ENCODE data around the gene SPATA4.

Gene SPATA4

DNA sequence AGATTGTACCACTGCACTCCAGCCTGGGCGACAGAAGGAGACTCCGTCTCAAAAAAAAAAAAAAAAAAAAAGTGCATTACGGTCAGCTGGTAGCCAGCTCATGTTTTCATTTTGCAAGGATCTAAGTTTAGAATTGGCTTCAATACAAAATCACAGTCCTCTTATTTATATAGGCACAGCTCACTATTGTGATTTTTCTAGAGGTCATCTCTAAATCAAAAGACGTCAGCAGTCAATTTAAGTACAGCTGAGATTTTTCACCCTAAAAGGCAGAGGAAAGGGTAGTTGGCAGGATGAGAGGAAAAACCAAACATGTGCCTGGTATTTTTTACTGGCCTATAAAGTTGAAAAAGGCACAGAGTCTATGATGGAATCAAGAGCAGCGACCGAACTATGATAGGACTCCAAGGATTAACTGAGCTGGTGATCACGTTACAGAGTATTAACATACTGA is 42.8 kb upstream of the SPATA4 start:
- Histone ChIP-seq H3K9me3 (ENCODE audit: insufficient read depth, low read depth, low read length) (no peaks in the 10 kb centered on the region), H3K27ac (ENCODE audit: low read depth, low read length) (no peak overlapping the region), H3K9ac (ENCODE audit: low read length) (no peak overlapping the region), H3K18ac (ENCODE audit: low read length) (no peak overlapping the region), H3K4ac (ENCODE audit: low read depth, low read length) (no peak overlapping the region), H3K79me1 (ENCODE audit: low read length) (no peaks in the 10 kb centered on the region), H3K4me3 (ENCODE audit: low read depth, low read length) (no peak overlapping the region), H4K91ac (ENCODE audit: low read depth, low read length) (no peak overlapping the region), H2BK120ac (ENCODE audit: insufficient read depth, low read length, poor library complexity) (no peak overlapping the region), H3K14ac (ENCODE audit: low read length) (no peak overlapping the region), H3K4me2 (ENCODE audit: low read length) (no peak overlapping the region), H3K27me3 (ENCODE audit: insufficient read depth, low read length) (no peaks in the 10 kb centered on the region), H3K36me3 (ENCODE audit: control insufficient read depth in 1 of 2, insufficient read depth in 2 of 2, low read length in 2 of 2) (no peaks in the 10 kb centered on the region), H2BK12ac (ENCODE audit: low read length) (no peak overlapping the region), H3K79me2 (ENCODE audit: control insufficient read depth, insufficient read depth, low read length, poor library complexity) (no peaks in the 10 kb centered on the region), H4K8ac (ENCODE audit: low read depth, low read length) (no peak overlapping the region), H3K4me1 (ENCODE audit: control insufficient read depth in 1 of 2, insufficient read depth in 2 of 2, low read length in 2 of 2) (no peaks in the 10 kb centered on the region), H2BK5ac (ENCODE audit: low read depth, low read length, poor library complexity) (no peak overlapping the region), H4K12ac (ENCODE audit: low read depth, low read length) (no peak overlapping the region), H3K23ac (ENCODE audit: low read length) (no peak overlapping the region), H2AK5ac (ENCODE audit: low read length) (no peak overlapping the region), H2AFZ (ENCODE audit: insufficient read depth, low read length, poor library complexity) (no peak overlapping the region)
- WGBS (ENCODE audit: extremely low coverage, insufficient coverage, insufficient read length): no CpG with 5 or more reads among the region's 7 CpGs
- no peak for DNase-seq

DNA sequence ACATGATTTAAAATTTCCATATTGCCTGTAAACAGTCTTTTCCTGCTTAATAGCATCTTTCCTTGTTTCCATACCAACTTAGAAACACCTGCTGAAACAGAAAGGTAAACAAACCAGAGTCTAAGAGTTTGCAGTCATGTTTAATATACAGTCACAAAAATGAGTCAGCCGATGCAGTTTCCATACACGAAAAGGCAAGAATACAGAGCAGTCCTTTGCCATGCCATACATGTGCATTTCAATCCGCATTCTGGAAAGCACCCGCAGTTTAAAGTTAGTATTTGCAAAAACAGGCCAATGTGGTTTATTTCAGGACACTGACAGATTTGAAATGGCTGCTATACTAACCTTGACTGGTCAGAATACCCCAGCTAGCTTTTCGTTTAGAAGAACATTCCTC is 41.6 kb upstream of the SPATA4 start:
- H2AFZ ChIP-seq (ENCODE audit: insufficient read depth, low read length, poor library complexity): no peak overlapping the region
- no peak overlapping the region for H4K12ac ChIP-seq (ENCODE audit: low read depth, low read length)
- no peak overlapping the region for H4K91ac ChIP-seq (ENCODE audit: low read depth, low read length)
- no CpG with 5 or more reads among the region's 5 CpGs for WGBS (ENCODE audit: extremely low coverage, insufficient coverage, insufficient read length)
- no peak overlapping the region for H4K8ac ChIP-seq (ENCODE audit: low read depth, low read length)
- no peak overlapping the region for H3K4me3 ChIP-seq (ENCODE audit: low read depth, low read length)
- no peak overlapping the region for H3K23ac ChIP-seq (ENCODE audit: low read length)
- H2BK12ac ChIP-seq (ENCODE audit: low read length): no peak overlapping the region
- H3K27ac ChIP-seq (ENCODE audit: low read depth, low read length): no peak overlapping the region
- no peak overlapping the region for H3K9ac ChIP-seq (ENCODE audit: low read length)
- DNase-seq: no peak
- no peak overlapping the region for H3K4ac ChIP-seq (ENCODE audit: low read depth, low read length)
- H3K4me1 ChIP-seq (ENCODE audit: control insufficient read depth in 1 of 2, insufficient read depth in 2 of 2, low read length in 2 of 2): no peaks in the 10 kb centered on the region
- no peaks in the 10 kb centered on the region for H3K36me3 ChIP-seq (ENCODE audit: control insufficient read depth in 1 of 2, insufficient read depth in 2 of 2, low read length in 2 of 2)
- no peaks in the 10 kb centered on the region for H3K27me3 ChIP-seq (ENCODE audit: insufficient read depth, low read length)
- no peak overlapping the region for H3K18ac ChIP-seq (ENCODE audit: low read length)
- H3K79me2 ChIP-seq (ENCODE audit: control insufficient read depth, insufficient read depth, low read length, poor library complexity): no peaks in the 10 kb centered on the region
- H2BK120ac ChIP-seq (ENCODE audit: insufficient read depth, low read length, poor library complexity): no peak overlapping the region
- no peak overlapping the region for H3K4me2 ChIP-seq (ENCODE audit: low read length)
- no peaks in the 10 kb centered on the region for H3K9me3 ChIP-seq (ENCODE audit: insufficient read depth, low read depth, low read length)
- no peaks in the 10 kb centered on the region for H3K79me1 ChIP-seq (ENCODE audit: low read length)
- no peak overlapping the region for H3K14ac ChIP-seq (ENCODE audit: low read length)
- no peak overlapping the region for H2AK5ac ChIP-seq (ENCODE audit: low read length)
- no peak overlapping the region for H2BK5ac ChIP-seq (ENCODE audit: low read depth, low read length, poor library complexity)

DNA sequence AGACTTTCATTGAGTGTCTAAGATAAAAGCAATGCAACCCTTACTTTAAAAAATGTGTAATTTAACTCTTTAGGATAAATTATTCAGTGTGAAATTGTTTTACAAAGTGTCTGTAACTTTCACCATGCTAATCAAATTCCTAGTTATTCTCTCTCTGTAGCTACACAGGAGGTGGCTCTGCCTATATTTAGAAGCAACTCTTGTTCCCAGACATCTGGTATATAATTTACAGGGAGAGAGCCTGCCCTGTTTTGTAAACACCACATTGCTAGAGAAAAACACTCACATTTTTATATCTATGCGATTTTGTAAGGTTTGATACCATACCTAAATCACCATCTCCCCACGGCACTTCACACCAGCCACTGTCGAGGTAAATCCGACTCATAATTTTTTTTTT is 35.5 kb upstream of the SPATA4 start:
- H3K14ac ChIP-seq (ENCODE audit: low read length): no peak overlapping the region

DNA sequence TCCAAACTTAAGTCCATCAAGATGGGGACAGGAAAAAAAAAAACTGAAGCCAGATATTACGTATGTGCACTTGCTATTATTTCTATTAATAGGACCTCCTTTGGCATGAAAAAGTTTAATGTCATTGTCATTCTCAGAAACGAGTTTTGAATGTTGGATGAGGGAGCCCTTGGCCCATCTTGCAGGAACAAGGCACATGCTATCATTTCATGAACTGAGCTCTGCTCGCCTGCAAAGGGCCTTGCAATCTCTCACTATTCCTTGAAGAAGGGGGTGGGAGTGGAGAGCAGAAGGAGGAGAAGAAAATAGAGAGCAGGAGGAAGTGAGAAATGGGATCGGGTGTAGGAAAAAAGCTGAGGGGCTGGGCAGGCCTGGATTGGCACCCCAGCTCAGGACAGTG is 34.3 kb upstream of the SPATA4 start:
- Histone ChIP-seq H3K36me3 (ENCODE audit: control insufficient read depth in 1 of 2, insufficient read depth in 2 of 2, low read length in 2 of 2) (no peaks in the 10 kb centered on the region), H3K9me3 (ENCODE audit: insufficient read depth, low read depth, low read length) (no peaks in the 10 kb centered on the region), H3K27ac (ENCODE audit: low read depth, low read length) (no peak overlapping the region), H2AFZ (ENCODE audit: insufficient read depth, low read length, poor library complexity) (peak overlapping the region; percentile 17), H2BK12ac (ENCODE audit: low read length) (no peak overlapping the region), H2BK5ac (ENCODE audit: low read depth, low read length, poor library complexity) (no peak overlapping the region), H2AK5ac (ENCODE audit: low read length) (no peak overlapping the region), H3K4me2 (ENCODE audit: low read length) (no peak overlapping the region), H3K18ac (ENCODE audit: low read length) (no peak overlapping the region), H3K23ac (ENCODE audit: low read length) (no peak overlapping the region), H4K8ac (ENCODE audit: low read depth, low read length) (no peak overlapping the region), H3K4me1 (ENCODE audit: control insufficient read depth in 1 of 2, insufficient read depth in 2 of 2, low read length in 2 of 2) (no peaks in the 10 kb centered on the region), H3K79me1 (ENCODE audit: low read length) (no peaks in the 10 kb centered on the region), H2BK120ac (ENCODE audit: insufficient read depth, low read length, poor library complexity) (no peak overlapping the region), H3K27me3 (ENCODE audit: insufficient read depth, low read length) (no peaks in the 10 kb centered on the region), H3K14ac (ENCODE audit: low read length) (no peak overlapping the region), H4K91ac (ENCODE audit: low read depth, low read length) (no peak overlapping the region), H4K12ac (ENCODE audit: low read depth, low read length) (no peak overlapping the region), H3K4ac (ENCODE audit: low read depth, low read length) (no peak overlapping the region), H3K79me2 (ENCODE audit: control insufficient read depth, insufficient read depth, low read length, poor library complexity) (no peaks in the 10 kb centered on the region), H3K9ac (ENCODE audit: low read length) (no peak overlapping the region), H3K4me3 (ENCODE audit: low read depth, low read length) (no peak overlapping the region)
- no peak for DNase-seq
- WGBS (ENCODE audit: extremely low coverage, insufficient coverage, insufficient read length): no CpG with 5 or more reads among the region's 4 CpGs

More for the DNA sequence above, 35.5 kb upstream of the SPATA4 start:
- Histone ChIP-seq H3K4me1 (ENCODE audit: control insufficient read depth in 1 of 2, insufficient read depth in 2 of 2, low read length in 2 of 2) (no peaks in the 10 kb centered on the region), H3K27ac (ENCODE audit: low read depth, low read length) (no peak overlapping the region), H3K79me2 (ENCODE audit: control insufficient read depth, insufficient read depth, low read length, poor library complexity) (no peaks in the 10 kb centered on the region), H3K4me3 (ENCODE audit: low read depth, low read length) (no peak overlapping the region), H3K4me2 (ENCODE audit: low read length) (no peak overlapping the region), H2BK120ac (ENCODE audit: insufficient read depth, low read length, poor library complexity) (no peak overlapping the region), H2BK5ac (ENCODE audit: low read depth, low read length, poor library complexity) (no peak overlapping the region), H2BK12ac (ENCODE audit: low read length) (no peak overlapping the region), H3K23ac (ENCODE audit: low read length) (no peak overlapping the region), H3K18ac (ENCODE audit: low read length) (no peak overlapping the region), H3K9ac (ENCODE audit: low read length) (no peak overlapping the region), H4K12ac (ENCODE audit: low read depth, low read length) (no peak overlapping the region), H3K79me1 (ENCODE audit: low read length) (no peaks in the 10 kb centered on the region), H3K36me3 (ENCODE audit: control insufficient read depth in 1 of 2, insufficient read depth in 2 of 2, low read length in 2 of 2) (no peaks in the 10 kb centered on the region), H3K4ac (ENCODE audit: low read depth, low read length) (no peak overlapping the region), H2AFZ (ENCODE audit: insufficient read depth, low read length, poor library complexity) (no peak overlapping the region), H3K27me3 (ENCODE audit: insufficient read depth, low read length) (no peaks in the 10 kb centered on the region), H4K8ac (ENCODE audit: low read depth, low read length) (no peak overlapping the region), H4K91ac (ENCODE audit: low read depth, low read length) (no peak overlapping the region), H3K9me3 (ENCODE audit: insufficient read depth, low read depth, low read length) (no peaks in the 10 kb centered on the region), H2AK5ac (ENCODE audit: low read length) (no peak overlapping the region)
- DNase-seq: no peak
- no CpG with 5 or more reads among the region's 4 CpGs for WGBS (ENCODE audit: extremely low coverage, insufficient coverage, insufficient read length)

Measured in trophoblast cell (in vitro differentiated cells and primary cell).